AML-193 (cell line): ENCODE measurements around the gene METTL26.

Experiments used
- DNase-seq, 2 experiments: peaks; one replicate each; lab custom pipeline; 2025; lab: John Stamatoyannopoulos, UW

METTL26 gene

DNA sequence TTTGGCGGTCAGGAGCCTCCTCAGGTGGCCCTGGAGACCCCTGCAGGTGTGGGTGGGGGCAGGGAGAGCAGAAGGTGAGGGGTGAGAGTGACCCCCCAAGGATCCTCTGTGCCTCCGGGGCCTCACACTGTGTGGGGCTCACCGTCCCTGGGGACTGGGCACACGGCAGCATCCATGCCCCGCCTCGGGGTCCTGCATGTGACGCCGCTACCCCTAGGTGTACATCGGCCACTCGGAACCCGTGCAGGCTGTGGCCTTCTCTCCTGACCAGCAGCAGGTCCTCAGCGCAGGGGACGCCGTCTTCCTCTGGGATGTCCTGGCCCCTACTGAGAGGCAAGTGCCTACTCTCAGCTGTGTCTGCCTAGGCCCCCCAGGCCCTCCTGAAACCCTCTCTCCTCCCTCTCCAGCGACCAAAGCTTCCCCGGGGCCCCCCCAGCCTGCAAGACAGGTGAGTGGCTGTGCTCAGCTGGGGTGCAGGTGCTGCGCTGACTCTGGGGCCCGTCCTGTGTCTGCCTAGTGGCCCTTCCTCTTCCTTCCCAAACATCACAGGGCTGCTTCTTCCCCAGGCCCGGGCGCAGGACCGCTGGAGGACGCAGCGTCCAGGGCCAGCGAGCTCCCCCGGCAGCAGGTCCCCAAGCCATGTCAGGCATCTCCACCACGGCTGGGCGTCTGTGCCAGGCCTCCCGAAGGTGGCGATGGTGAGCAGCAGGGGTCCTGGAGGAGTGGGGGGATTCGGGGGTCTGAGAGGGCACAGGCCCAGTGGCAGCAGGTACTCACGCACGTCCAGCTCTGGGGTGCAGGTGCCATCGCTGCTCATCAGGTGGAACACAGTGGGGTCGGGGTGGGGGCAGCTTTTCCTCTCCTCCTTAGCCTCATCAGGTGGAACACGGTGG is 22.8 kb upstream of the METTL26 start:
- no peak for DNase-seq

DNA sequence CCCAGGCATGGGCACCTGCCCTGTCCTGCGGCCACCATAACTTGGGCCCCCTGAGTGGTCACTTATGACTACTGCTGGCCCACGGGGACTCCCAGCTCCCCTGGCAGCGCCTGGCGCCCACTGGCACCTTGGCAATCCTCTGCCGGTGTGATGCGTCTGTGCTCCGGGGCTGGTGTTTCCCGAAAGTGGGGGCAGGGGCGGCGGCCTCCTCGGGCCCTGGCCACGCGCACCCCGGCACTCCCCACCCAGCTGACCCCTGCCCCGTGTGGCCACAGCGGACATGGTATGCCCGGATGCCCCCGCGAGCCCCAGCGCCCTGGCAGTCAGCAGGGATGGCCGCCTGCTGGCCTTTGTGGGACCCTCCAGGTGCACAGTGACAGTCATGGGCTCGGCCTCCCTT is 21.4 kb upstream of the METTL26 start:
- no peak for DNase-seq

DNA sequence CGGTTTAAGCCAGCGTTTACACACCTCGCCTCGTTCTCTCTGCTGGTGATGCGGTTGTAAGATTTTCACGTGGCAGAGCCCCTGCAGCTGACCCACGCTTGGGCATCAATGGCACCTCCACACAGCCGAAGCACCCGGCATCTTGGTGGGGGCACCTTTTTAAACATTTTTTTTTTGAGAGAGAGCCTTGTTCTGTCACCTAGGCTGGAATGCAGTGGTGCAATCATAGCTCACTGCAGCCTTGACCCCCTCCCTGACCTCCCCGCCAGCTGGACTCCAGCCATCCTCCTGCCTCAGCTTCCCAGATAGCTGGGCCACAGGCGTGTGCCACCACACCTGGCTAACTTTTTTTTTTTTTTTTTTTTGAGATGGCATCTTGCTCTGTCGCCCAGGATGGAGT is 17.9 kb upstream of the METTL26 start:
- no peak for DNase-seq

DNA sequence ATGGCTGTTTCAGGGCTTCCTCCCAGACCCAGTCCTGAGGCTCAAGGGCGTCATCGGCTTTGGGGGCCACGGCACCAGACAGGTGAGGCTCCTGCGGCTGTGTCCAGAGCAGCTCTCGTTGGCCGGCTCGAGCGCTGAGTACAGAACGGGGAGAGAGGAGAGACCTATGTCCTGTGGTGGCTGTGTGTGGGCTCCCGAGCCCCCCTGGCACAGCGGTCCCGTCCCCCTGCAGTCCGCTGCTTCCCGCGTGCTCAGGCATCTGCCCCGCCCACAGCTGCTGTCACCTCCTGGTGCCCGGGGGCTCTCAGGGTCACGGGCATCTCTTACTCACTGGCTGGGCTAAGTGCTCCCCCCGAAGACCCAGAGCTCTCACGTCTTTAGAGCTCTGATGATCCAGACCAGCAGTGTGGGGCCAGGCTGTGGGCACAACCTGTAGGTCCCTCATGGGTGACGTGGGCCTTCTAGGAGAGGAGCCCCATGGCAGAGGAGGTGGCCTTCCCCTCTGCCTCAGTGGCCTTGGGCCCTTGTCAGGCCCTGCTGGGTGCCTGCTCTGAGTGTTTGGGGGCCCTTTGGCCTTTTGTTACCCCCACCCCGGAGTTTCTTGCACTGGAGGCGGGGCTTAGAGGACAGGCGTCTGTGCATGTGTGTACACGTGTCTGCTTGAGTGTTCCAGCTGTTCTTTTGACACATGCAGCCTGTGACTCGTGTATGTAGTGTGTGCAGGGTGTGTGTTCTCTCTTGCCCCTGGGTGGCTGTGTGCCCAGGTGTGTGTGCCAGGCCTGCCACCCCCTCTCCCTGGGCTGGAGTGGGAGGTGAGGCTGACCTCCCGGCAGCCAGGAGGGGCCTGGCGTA is 16.6 kb upstream of the METTL26 start:
- DNase-seq, result no peak

DNA sequence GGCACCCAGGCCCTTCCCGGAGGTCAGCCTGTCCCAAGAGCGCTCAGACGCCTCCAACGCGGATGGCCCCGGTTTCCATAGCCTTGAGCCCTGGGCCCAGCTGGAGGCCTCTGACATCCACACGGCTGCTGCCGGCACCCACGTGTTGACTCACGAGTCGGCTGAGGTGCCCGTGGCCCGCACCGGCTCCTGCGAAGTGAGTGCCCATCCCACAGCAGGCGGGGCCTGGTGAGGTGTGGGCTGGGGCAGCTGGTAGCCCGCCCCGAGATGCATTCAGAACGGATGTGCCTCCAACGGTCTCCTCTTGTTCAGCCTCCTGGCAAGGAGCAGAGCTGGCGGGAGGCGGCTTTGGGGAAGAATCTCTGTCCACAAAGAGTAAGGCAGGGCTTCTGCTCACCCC is 15.7 kb upstream of the METTL26 start:
- no peak for DNase-seq

DNA sequence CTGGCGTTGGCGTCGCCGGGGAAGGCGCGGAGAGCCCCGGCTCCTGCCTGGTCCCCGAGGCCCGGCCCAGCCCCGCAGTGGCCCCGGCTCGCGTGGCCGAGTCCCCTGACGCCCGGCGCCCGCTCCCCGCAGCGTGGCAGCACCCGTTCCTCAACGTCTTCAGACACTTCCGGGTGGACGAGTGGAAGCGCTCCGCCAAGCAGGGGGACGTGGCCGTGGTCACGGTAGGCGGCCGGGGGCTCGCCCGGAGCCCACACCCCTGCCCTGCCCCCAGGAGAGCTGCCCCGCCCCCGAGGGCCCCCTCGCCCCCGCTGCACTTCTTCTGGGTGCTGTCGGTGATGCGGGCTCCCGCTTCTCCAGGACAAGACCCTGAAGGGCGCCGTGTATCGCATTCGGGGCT is 13.5 kb upstream of the METTL26 start:
- no peak for DNase-seq

DNA sequence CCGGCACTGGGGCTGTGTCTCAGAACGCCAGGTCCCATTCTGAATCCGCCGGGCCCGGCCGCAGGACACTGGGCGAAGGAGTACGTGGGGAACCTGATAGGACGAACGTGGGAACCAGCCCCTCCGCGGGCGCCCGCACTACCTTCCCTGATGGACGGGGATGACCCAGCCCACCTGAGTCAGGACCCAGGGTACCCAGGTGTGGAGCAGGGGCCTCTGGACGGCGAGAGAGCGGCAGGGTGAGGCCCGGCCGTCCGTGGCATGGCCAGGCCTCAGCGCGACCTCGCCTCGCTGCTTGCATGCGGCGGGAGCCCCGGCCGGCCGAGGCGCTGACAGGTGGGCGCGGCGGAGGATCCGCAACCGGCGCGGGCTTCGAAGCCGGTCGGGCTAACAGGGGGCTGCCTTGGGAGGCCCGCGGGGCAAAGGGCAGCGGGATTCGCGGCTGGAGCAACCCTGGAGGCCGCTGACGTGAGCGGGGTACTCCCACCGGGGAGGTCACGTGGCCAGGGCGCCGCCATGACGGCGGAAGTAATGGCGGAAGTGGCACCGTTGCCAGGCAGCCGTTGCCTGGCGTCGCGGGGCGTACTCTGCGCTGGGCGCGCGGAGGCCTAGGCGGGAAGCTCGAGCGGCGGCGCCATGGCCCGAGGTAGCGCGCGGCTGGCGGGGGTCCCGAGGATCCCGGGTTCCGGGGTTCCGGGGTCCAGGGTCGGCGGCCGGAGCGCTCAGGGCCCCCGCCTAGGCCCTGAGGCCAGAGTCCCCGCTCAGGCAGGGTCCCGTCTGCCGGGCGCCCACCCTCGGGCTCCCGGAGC is 12.9 kb upstream of the METTL26 start, which contains the start of gene WDR90:
Gene WDR90, plus strand, starts transcription at position 585 of the 809 bp plus-strand sequence. Its CDS starts 52 bp downstream, at position 637.
- DNase-seq, result peak; percentile 79 to 85

DNA sequence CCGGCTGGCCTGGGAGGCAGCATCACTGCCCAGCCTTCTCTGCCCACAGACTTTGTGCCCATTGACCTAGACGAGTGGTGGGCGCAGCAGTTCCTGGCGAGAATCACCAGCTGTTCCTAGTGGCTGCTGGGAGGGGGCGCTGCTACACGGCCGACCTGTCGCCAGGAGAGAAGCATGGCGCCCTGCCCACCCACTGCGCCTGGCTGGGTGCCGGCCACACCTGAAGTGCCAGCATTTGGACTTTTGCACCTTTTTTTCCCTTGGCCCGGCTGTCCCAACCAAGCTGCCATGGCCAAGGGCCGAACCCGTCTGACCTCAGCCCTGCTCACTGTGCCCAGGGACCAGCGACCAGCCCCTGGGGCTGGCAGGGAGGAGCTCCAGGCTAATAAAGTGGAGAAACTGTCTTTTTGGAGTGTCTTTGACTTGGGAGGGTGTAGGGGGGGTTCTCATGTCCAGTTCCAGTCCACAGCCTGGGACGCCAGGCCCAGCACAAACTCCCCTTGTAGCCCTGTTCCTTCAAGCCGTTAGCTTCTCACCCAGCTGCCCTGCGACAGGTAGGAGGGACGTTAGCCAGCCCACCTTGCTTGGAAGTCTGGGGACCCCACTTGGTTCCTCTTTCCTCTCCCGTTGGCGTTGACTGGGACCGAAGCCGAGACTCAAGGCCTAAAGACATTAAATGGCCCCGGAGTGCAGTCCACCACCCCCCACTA is 12.1 kb upstream of the METTL26 start:
- peak in 1 of 2 experiments; percentile 25 for DNase-seq

DNA sequence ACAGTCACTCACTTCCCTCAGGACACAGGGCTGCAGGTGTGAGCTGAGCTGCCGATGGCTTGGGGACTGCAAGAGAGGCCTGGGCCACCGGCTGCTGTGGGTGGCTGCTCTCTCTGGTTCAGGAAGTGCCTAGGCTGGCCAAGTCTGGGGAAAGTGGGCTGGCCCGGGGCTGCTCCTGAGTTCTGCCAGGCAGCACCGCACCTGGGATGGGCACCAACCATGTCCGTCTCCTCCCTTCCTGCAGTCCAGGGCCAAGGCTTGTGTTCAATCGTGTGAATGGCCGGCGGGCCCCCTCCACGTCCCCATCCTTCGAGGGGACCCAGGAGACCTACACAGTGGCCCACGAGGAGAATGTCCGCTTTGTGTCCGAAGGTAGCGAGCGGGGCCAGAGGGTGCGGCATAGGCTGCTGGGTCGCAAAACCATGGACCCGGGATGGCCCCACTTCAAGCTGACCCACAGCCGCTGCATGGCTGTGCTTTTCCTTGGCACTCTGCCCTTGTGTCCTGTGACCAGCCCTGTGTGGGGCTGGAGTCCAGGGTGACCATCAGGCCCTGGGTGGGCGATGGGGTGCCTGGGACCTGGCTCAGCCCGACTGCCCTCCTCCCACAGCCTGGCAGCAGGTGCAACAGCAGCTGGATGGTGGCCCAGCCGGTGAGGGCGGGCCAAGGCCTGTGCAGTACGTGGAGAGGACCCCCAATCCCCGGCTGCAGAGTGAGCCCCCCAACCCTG is 11.2 kb upstream of the METTL26 start:
- no peak for DNase-seq

DNA sequence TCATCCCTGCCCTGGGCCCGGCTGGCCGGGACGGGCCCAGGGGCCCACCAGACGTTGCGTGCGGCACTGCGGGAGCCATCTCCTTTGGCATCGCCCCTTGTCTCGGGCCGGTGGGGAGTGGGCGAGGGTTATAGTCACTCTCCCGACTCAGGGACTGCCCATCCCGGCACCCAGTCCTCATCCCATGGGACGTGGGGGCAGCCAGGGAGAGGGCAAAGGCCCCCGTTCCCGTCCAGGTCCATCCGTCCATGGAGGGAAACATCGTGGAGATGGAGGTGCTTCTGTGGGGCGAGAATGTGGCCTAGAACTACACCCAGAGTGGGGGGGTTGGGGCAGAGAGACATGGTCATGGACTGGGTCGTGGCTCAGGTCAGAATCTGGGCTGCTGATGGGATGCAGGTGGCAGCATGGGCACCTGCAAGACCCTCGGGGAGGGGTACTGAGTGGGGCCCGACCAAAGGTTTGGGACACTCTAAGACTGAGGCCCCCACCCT is 10.6 kb upstream of the METTL26 start:
- DNase-seq, result no peak

DNA sequence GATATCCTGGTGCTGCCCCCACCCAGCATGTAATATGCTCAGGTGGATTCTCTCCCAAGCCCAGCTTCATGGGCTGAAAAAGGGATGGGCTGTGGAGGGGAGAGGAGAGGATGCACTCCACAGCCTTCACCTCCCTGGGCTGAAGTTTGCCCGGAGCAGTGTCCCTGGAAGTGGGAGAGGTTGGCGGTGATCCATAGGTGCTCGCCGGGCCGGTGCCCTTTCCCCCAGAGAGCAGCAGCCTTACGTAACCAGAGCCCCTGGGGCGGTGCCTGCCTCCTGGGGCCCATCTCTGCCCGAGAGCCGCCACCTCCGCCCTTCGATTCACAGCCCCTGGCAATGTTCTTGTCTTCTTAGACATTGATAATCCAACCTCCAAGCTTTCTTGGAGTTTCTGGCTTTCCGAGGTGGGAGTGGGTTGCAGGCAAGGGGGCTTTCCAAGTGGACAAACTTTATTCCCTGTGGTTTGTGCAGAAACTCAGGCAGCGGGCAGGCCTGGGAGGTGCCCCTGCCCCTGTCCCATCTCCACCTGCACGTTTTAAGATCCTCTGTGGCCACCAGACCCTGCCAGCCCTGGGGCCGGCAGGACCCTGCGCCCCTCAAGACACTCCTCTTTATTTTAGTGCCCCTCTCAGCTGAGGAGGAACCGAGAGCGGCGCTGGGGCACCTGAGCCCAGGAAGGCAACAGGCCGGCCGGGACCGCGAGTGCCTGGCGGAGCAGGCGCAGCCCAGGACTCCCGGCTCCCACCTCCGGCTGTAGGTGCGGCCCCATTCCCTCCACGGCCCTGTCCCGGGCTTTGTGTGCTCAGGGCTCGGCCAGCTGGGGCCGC is 10.0 kb upstream of the METTL26 start:
- DNase-seq, result no peak

DNA sequence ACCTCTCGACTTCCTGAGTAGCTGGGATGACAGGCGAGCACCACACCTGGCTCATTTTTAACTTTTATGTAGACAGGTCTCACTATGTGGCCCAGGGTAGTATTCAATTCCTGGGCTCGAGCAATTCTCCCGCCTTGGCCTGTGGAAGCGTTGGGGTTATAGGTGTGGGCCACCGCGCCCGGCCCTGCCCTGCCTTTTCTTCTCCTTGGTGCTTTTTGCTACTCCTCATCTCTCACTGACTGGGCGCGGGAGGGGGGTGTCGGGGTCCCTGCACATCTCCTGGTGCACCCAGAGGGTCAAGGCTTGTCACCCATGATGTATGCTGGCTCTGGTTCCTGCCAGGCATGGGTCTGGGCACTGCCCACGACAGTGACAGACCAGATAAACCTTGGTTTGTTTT is 8.5 kb upstream of the METTL26 start:
- no peak for DNase-seq

DNA sequence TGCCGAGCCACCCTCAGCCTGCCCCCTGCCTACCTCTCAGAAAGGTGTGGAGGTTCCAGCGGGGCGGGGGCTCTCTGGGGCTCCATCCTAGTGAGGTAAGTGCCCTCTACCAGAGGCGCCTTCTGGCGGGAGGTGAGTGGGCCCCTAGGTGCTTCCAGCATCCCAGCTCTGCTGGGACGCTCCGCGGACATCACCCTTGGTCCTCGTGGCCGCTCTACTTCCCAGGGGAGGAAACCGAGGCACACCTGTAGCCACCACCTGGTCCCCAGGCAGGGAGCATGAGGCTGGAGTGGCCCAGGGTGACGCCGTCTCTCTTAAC is 6.9 kb upstream of the METTL26 start:
- DNase-seq, result no peak

DNA sequence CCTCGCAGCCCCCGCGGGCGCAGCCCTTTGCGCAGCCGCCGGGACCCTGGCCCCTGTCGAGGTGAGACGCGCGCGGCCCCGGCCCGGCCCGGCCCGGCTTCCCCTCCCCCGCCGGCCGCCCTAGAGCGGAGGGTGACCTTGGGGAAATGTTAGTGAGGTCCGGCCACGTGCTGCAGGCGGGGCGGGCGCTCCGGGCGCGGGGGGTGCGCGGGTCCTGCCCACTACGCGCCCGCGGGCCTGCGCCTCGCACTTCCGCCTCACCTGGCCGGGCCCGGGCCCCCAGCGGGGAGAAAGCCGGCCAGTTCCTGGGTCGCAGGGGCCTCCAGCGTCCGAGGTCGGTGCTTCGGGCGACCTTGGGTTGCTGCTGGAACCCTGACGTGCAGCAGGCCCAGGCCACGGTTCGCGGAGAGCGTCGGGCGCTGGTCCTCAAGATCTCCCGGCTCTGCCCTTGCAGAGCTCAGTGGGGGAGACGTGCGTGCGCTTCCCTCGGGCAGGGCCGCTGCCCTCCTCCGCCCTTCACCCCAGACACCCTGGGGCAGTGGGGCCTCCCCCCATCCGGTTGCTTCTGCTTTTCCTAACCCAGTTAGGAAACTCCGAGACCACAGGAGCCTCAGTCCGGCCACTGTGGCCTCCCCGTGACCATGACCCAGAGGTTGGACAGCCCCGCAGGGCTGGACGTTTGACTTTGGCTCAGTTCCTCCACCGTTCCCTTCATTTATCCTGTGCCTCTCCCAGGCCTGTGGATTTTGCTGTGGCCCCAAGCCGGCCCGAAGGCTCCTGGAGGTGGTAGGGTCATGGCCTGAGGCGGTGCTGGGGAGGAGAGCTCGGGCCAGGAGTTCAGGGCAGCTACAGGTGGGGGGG is 6.3 kb upstream of the METTL26 start:
- peak; percentile 83 to 85 for DNase-seq

DNA sequence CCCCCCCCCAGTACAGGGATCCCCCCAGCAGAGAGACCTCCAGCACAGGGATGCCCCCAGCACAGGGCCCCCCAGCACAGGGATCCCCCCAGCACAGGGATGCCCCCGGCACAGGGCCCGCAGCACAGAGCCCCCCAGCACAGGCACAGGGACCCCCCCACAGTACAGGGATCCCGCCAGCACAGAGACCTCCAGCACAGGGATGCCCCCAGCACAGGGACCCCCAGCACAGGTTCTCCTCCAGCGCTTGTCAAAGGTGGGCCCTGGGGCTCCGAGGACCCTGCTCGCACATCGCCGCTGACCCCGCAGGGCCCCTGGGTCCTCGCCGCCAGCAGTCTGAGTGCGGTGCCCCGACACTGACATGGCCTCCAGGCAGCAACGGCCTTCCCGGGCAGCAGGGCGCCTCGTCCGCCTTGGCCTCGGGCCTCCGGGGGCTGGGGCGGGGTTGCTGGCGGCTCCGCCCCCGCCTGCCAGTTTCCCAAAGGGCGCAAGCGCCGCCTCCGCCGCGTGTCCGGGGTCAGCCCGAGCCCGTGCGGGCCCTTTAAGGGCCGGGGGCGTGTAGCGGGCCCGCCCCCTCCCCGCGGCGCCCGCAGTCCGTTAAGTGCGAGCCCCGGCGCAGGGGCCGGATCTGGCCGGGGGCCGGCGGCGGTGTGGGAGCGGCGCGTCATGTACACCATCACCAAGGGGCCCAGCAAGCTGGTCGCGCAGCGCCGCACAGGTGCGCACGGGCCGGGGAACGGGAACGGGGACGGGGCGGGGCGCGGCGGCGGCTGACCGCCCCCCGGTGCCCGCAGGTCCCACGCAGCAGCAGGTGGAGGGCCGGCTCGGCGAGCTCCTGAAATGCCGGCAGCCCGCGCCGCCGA is 5.5 kb upstream of the METTL26 start, which contains the start of gene MCRIP2:
Gene MCRIP2, plus strand, starts transcription at position 503 of the 863 bp plus-strand sequence. Its CDS starts 164 bp downstream, at position 667.
- peak; percentile 65 to 76 for DNase-seq

DNA sequence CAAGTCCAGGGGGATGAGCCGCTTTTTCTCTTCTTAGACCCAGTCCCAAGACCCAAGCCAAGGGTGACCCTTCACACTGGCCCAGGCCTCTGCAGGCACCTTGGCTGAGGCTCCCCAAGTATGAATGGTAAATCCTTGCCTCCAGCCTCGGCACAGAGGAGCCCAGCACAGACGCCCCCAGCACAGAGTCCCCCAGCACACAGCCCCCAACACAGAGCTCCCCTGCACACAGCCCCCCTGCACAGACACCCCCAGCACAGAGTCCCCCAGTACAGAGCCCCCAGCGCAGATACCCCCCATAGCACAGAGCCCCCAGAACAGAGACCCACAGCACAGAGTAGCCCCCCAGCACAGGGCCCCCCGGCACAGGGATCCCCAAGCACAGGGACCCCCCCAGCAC is 4.5 kb upstream of the METTL26 start:
- no peak for DNase-seq

DNA sequence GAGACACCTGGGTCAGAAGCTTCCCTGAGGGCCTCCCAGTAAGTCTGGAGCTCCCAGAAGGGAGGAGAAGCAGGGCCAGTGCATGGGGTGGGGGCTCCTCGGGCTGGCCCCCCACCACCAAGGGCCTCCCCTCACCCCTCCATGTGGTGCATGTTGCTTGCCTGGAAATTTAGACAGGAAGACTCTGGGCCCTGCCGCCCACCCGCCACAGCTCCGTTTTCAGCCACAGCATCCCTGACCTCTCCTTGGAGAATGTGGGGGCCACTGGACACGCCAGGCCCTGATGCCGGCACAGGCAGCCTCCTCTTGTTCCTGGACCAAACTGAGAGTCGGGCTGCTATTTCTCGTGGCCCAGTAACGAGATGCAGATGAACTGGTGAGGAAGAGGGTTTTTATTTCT is 2.7 kb upstream of the METTL26 start:
- no peak for DNase-seq
